ENCODE measurements around the gene MPND. TPM values are rescaled to one million over a fixed set of nuclear protein-coding genes. Genes with fewer than 3 reads are reported as not detected.

The MPND gene
- total RNA-seq, 6 donors from 2014 or later = 7.7 to 37.1 (median 15.6) TPM

- Histone ChIP-seq H3K27me3 (no peaks in the 10 kb centered on the region), H3K4me3 (no peak overlapping the region), H3K9me3 (no peaks in the 10 kb centered on the region), H3K4me1 (no peaks in the 10 kb centered on the region), H3K27ac (no peak overlapping the region), H3K36me3 (peaks cover 0 to 17% (median 3%) of the 10 kb centered on the region in 4 donors)
- WGBS, 2 donors = 37 to 62% methylated on average over 9 of the region's 9 CpGs
- DNase-seq (no peak), ATAC-seq (ENCODE audit: low FRiP score in 2 of 2) (peak; percentile 60 to 84)
- TF ChIP-seq CTCF (IDR thresholded peaks at IDR 0.05) (peak; percentile 48 to 95 (median 67)), POLR2AphosphoS5 (IDR thresholded peaks at IDR 0.05) (no peak), POLR2A (IDR thresholded peaks at IDR 0.05) (no peak), EP300 (IDR thresholded peaks at IDR 0.05) (no peak)
Measured at GRCh38 chr19:4352701-4353121, 9.3 kb downstream of the MPND start.

DNA sequence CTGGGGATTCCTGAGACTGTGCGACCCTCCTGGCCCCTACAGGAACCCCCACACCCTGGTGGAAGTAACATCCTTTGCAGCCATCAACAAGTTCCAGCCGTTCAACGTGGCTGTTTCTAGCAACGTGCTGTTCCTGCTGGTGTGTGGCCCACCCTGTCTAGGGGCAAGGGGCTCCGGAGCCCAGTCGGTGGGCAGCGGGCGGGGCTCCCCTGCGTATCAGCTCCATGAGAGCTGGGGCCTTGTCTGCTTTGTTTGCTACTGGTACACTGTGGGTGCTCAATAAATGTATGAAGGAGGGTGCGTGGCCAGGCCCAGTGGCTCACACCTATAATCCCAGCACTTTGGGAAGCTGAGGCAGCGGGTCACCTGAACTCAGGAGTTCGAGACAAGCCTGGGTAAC lies 10.9 kb downstream of the MPND start:
- Histone ChIP-seq H3K4me3 (no peak overlapping the region), H3K27ac (no peak overlapping the region), H3K4me1 (no peaks in the 10 kb centered on the region), H3K27me3 (no peaks in the 10 kb centered on the region), H3K9me3 (no peaks in the 10 kb centered on the region), H3K36me3 (peaks cover 0 to 23% (median 13%) of the 10 kb centered on the region in 4 donors)
- ATAC-seq (ENCODE audit: low FRiP score in 2 of 2) (no peak), DNase-seq (peak in 1 of 2 donors; percentile 63)
- WGBS, 2 donors = 89 to 100% methylated on average over 1 to 9 of the region's 12 CpGs
- TF ChIP-seq CTCF (IDR thresholded peaks at IDR 0.05) (no peak), POLR2A (IDR thresholded peaks at IDR 0.05) (no peak), EP300 (IDR thresholded peaks at IDR 0.05) (no peak), POLR2AphosphoS5 (IDR thresholded peaks at IDR 0.05) (no peak)

DNA sequence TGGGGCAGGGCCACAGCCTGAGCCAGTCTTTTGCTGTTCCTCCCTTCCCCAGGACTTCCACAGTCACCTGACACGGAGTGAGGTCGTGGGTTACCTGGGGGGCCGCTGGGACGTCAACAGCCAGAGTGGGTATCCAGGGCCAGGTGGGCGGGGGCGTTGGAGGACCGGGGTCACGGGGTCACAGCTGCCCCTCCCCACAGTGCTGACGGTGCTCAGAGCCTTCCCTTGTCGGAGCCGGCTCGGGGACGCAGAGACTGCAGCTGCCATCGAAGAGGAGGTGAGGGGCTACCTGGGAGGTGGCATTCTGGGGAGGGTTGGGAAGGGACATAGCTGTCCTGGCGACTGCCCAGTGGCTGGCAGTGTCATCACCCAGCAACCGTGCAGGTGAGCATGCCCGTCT lies 11.5 kb downstream of the MPND start:
- no peak overlapping the region for H3K4me3 ChIP-seq
- peaks cover 0 to 29% (median 19%) of the 10 kb centered on the region in 4 donors for H3K36me3 ChIP-seq
- TF ChIP-seq POLR2A (IDR thresholded peaks at IDR 0.05) = no peak
- TF ChIP-seq POLR2AphosphoS5 (IDR thresholded peaks at IDR 0.05) = no peak
- no peak for TF ChIP-seq CTCF (IDR thresholded peaks at IDR 0.05)
- no peak for TF ChIP-seq EP300 (IDR thresholded peaks at IDR 0.05)
- H3K4me1 ChIP-seq = no peaks in the 10 kb centered on the region
- DNase-seq (peak in 1 of 2 donors; percentile 67), ATAC-seq (ENCODE audit: low FRiP score in 2 of 2) (no peak)
- WGBS, 2 donors = 90 to 95% methylated on average over 7 to 9 of the region's 17 CpGs
- H3K27me3 ChIP-seq = no peaks in the 10 kb centered on the region
- no peak overlapping the region for H3K27ac ChIP-seq
- H3K9me3 ChIP-seq = no peaks in the 10 kb centered on the region

GRCh38 chr19:4357095-4357797 lies 13.9 kb downstream of the MPND start:
- H3K9me3 ChIP-seq = no peaks in the 10 kb centered on the region
- H3K27ac ChIP-seq = no peak overlapping the region
- ATAC-seq (ENCODE audit: low FRiP score in 2 of 2) (no peak), DNase-seq (peak in 1 of 2 donors; percentile 73)
- WGBS, 2 donors = 92 to 95% methylated on average over 13 to 15 of the region's 23 CpGs
- H3K27me3 ChIP-seq = no peaks in the 10 kb centered on the region
- no peak overlapping the region for H3K4me3 ChIP-seq
- H3K4me1 ChIP-seq = peaks cover 0 to 5% (median 2%) of the 10 kb centered on the region in 4 donors
- H3K36me3 ChIP-seq = peaks cover 0 to 52% (median 42%) of the 10 kb centered on the region in 4 donors
- no peak for TF ChIP-seq POLR2A (IDR thresholded peaks at IDR 0.05)
- no peak for TF ChIP-seq POLR2AphosphoS5 (IDR thresholded peaks at IDR 0.05)
- no peak for TF ChIP-seq EP300 (IDR thresholded peaks at IDR 0.05)
- TF ChIP-seq CTCF (IDR thresholded peaks at IDR 0.05) = no peak
